Colonic mucosa (tissue), 4 donors: ENCODE measurements around the gene AXIN1. TPM values are rescaled to one million over a fixed set of nuclear protein-coding genes. Genes with fewer than 3 reads are reported as not detected.

Experiments used
- DNase-seq: peaks from one replicate; pipeline ENCODE4 v3.0.0-alpha.2; 2020
- H3K27ac ChIP-seq: fragments of 200-600 bp; one replicate; pipeline ENCODE4 v1.8.0; 2021
- H3K27me3 ChIP-seq: fragments of 200-600 bp; one replicate; pipeline ENCODE4 v1.8.0; 2021
- H3K36me3 ChIP-seq: fragments of 200-600 bp; one replicate; pipeline ENCODE4 v1.8.0; 2021
- H3K4me1 ChIP-seq: fragments of 200-600 bp; one replicate; pipeline ENCODE4 v1.8.0; 2021; ENCODE audit warnings: mild to moderate bottlenecking
- H3K4me3 ChIP-seq: fragments of 200-600 bp; one replicate; pipeline ENCODE4 v1.8.0; 2021
- H3K9ac ChIP-seq, 2 donors: one replicate each; pipeline ENCODE4 v1.7.0; 2013; ENCODE audit warnings: control low read depth in 2 of 2, low read depth in 2 of 2, low read length in 2 of 2
- H3K9me3 ChIP-seq: fragments of 200-600 bp; one replicate; pipeline ENCODE4 v1.8.0; 2021
- intact Hi-C: fragments of 100-400 bp; cut with DNase I; formaldehyde crosslinking; loops from one replicate; pipeline ENCODE4 v1.14.1; 2022
- total RNA-seq, 2 donors: library from RNA; stranded (reverse); fragmentation: NEBNext Ultra II Directional in 1 of 2; extraction: Animal tissue kit (Norgen Biotek cat#: 25700) in 1 of 2; gene quantifications; one replicate each; pipeline ENCODE4 v1.2.1, GENCODE V29; 2021
- TF ChIP-seq, protein P1 (sequence below): fragments of 200-600 bp; IDR thresholded peaks from one replicate; pipeline ENCODE4 v1.8.0; 2022; ENCODE audit warnings: antibody characterized with exemption, mild to moderate bottlenecking
- donor health status: healthy.
- donor health status: DM: no; HTN: no; CAD: no.
- donor health status: DM: no; HTN: no; CAD: no.

Gene AXIN1
- total RNA-seq, 2 donors from 2014 or later = 33.4 to 34.3 TPM

DNA sequence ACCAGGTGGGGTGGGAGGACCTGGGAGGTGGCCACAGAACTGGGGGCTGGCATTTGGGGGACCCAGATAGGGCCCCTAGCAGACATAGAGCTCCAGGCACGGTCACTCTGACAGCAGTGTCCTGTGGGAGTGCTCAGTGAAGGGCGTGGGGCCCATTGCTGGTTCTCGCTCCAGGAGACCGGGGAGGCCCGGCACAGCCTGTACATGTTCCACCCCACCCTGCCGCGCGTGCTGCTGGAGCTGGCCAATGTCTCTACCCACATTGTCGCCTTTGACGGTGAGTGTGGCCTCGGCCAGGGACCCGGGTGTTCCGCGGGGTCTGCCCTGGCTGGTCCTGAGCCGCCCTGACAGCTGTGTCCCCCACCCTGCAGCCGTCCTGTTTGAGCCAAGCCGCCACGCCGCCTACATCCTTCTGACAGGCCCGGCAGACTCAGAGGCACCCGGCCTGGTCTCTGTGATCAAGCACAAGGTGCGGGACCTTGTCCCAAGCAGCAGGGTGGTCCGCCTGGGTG lies 88.0 kb downstream of the AXIN1 start:
- no peak for DNase-seq
- H3K36me3 ChIP-seq = peaks cover 4% of the 10 kb centered on the region

DNA sequence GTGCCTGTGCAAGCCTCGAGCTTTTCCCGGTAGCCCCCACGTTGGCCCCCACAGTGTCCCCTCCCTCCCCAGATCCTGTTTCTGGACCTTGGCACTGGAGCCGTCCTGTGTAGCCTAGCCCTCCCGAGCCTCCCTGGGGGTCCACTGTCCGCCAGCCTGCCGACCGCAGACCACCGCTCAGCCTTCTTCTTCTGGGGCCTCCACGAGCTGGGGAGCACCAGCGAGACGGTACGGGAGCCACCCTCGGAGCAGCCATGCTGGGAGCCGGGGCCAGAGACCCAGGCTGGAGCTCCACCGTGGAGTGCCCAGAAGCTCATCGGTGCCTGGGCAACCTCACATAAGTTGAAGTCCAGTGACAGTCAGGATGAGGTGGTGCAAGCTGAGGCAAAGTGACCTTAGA lies 88.6 kb downstream of the AXIN1 start:
- H3K4me1 ChIP-seq = peaks cover under 1% of the 10 kb centered on the region
- H3K36me3 ChIP-seq = peaks cover 4% of the 10 kb centered on the region
- no peak overlapping the region for H3K27ac ChIP-seq
- H3K9me3 ChIP-seq = no peaks in the 10 kb centered on the region
- no peaks in the 10 kb centered on the region for H3K27me3 ChIP-seq
- no peak overlapping the region for H3K9ac ChIP-seq
- intact Hi-C loops = no loop called here
- H3K4me3 ChIP-seq = no peak overlapping the region
- TF ChIP-seq, protein P1, sequence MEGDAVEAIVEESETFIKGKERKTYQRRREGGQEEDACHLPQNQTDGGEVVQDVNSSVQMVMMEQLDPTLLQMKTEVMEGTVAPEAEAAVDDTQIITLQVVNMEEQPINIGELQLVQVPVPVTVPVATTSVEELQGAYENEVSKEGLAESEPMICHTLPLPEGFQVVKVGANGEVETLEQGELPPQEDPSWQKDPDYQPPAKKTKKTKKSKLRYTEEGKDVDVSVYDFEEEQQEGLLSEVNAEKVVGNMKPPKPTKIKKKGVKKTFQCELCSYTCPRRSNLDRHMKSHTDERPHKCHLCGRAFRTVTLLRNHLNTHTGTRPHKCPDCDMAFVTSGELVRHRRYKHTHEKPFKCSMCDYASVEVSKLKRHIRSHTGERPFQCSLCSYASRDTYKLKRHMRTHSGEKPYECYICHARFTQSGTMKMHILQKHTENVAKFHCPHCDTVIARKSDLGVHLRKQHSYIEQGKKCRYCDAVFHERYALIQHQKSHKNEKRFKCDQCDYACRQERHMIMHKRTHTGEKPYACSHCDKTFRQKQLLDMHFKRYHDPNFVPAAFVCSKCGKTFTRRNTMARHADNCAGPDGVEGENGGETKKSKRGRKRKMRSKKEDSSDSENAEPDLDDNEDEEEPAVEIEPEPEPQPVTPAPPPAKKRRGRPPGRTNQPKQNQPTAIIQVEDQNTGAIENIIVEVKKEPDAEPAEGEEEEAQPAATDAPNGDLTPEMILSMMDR = no peak
- DNase-seq = no peak

More for the DNA sequence above, 88.0 kb downstream of the AXIN1 start:
- TF ChIP-seq, protein P1 = no peak
- Histone ChIP-seq H3K27ac (no peak overlapping the region), H3K9ac (no peak overlapping the region), H3K27me3 (no peaks in the 10 kb centered on the region), H3K4me3 (no peak overlapping the region), H3K9me3 (no peaks in the 10 kb centered on the region), H3K4me1 (peaks cover 3% of the 10 kb centered on the region)
- intact Hi-C loops = no loop called here

GRCh38 chr16:263182-263774 lies 89.2 kb downstream of the AXIN1 start:
- Histone ChIP-seq H3K27ac (no peak overlapping the region), H3K4me1 (no peaks in the 10 kb centered on the region), H3K9ac (no peak overlapping the region), H3K27me3 (no peaks in the 10 kb centered on the region), H3K36me3 (peaks cover 4% of the 10 kb centered on the region), H3K9me3 (no peaks in the 10 kb centered on the region), H3K4me3 (no peak overlapping the region)
- TF ChIP-seq, protein P1 = no peak
- intact Hi-C loops = no loop called here
- no peak for DNase-seq

GRCh38 chr16:262121-262745 lies 90.3 kb downstream of the AXIN1 start:
- Histone ChIP-seq H3K4me3 (no peak overlapping the region), H3K27ac (no peak overlapping the region), H3K27me3 (no peaks in the 10 kb centered on the region), H3K9ac (no peak overlapping the region), H3K36me3 (peaks cover 4% of the 10 kb centered on the region), H3K4me1 (no peaks in the 10 kb centered on the region), H3K9me3 (no peaks in the 10 kb centered on the region)
- TF ChIP-seq, protein P1 = no peak
- intact Hi-C loops = no loop called here
- DNase-seq = no peak

- H3K27ac ChIP-seq = no peak overlapping the region
- intact Hi-C loops = no loop called here
- H3K36me3 ChIP-seq = peaks cover 4% of the 10 kb centered on the region
- H3K9ac ChIP-seq = no peak overlapping the region
- no peaks in the 10 kb centered on the region for H3K9me3 ChIP-seq
- DNase-seq = no peak
- no peaks in the 10 kb centered on the region for H3K27me3 ChIP-seq
- no peaks in the 10 kb centered on the region for H3K4me1 ChIP-seq
- TF ChIP-seq, protein P1 = no peak
- no peak overlapping the region for H3K4me3 ChIP-seq
Measured at GRCh38 chr16:261031-261691, 91.4 kb downstream of the AXIN1 start.
